Measurements from ENCODE around the gene UGDH.

UGDH gene

DNA sequence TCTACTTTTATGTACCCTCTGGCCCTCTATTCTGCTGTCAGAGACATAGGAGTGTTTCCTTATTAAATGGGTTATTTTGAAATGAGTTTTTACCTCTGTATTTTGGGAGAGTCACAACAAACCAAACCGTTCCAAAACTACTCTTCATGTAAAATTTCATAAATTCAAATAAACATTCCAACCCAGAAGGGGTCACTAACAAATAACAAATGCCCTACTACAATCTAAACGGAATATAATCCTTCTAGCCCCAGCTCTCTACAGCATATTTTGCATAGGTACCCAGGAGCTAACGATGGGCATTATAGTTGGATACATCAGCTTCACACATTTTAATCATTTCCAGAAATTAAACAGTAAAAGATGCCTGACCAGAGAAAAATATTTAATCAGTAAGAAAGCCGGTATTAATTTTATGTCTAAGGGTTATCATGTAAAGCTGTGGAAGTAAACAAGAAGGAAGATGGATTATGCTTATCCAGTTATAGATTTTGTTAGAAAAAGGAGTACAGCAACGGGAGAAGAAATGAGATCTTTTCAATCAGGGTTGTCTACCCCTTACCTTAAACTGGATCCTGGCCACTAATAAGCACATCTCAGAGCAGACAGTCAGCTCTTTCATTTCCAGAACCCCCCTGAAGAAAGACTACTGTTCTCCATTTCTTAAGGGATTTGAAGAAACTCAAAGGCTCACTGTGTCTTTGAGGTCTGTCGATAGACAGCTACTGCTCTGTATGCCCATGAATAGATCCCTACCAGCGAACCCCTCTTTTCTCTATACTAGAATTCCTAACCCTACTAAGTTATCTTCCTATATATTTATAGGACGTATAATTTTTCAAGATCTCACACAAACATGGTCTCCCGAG lies 1.2 kb downstream of the UGDH start:
- H3K23ac ChIP-seq (ENCODE audit: low read length in 2 of 2), result no peak overlapping the region
- H2BK12ac ChIP-seq (ENCODE audit: low read length in 2 of 2), result no peak overlapping the region
- peaks cover 14% of the 10 kb centered on the region for H3K4me1 ChIP-seq (ENCODE audit: control insufficient read depth, insufficient read depth, low read depth, low read length)
- WGBS, result 23% methylated on average over 8 of the region's 9 CpGs
- peak overlapping the region; percentile 98 for H3K9ac ChIP-seq (ENCODE audit: low read length)
- H2AK5ac ChIP-seq (ENCODE audit: low read length, severe bottlenecking), result no peak overlapping the region
- no peak overlapping the region for H2BK120ac ChIP-seq (ENCODE audit: low read depth, low read length)
- peak overlapping the region in 1 of 2 experiments; percentile 93 for H3K4ac ChIP-seq (ENCODE audit: low read depth in 1 of 2, low read length in 2 of 2)
- H3K27me3 ChIP-seq (ENCODE audit: control insufficient read depth in 1 of 2, insufficient read depth in 1 of 2, low read length in 2 of 2), result no peaks in the 10 kb centered on the region
- peak overlapping the region; percentile 69 to 98 for H3K18ac ChIP-seq (ENCODE audit: low read depth in 1 of 2, low read length in 2 of 2)
- no peak overlapping the region for H4K91ac ChIP-seq (ENCODE audit: low read length)
- DNase-seq, result peak; percentile 8
- H3K9me3 ChIP-seq (ENCODE audit: control insufficient read depth, low read length), result no peaks in the 10 kb centered on the region
- H2BK15ac ChIP-seq (ENCODE audit: low read depth, poor library complexity, severe bottlenecking), result no peak overlapping the region
- no peak overlapping the region for H2AFZ ChIP-seq (ENCODE audit: low read depth, low read length)
- no peak overlapping the region for H3K14ac ChIP-seq (ENCODE audit: low read length in 2 of 2)
- H3K4me2 ChIP-seq (ENCODE audit: low read length, poor library complexity, severe bottlenecking), result peak overlapping the region; percentile 66
- peak overlapping the region; percentile 94 to 98 for H3K4me3 ChIP-seq (ENCODE audit: insufficient read depth in 1 of 2, low read depth in 1 of 2, low read length in 2 of 2)
- H2BK5ac ChIP-seq (ENCODE audit: low read depth, low read length, poor library complexity, severe bottlenecking), result no peak overlapping the region
- peaks cover 8% of the 10 kb centered on the region for H3K79me1 ChIP-seq (replicated peaks; ENCODE audit: low read length, poor library complexity, severe bottlenecking)
- H4K8ac ChIP-seq (ENCODE audit: low read length), result no peak overlapping the region
- peak overlapping the region; percentile 93 for H3K27ac ChIP-seq (ENCODE audit: low read length, poor library complexity, severe bottlenecking)
- peaks cover 4 to 6% of the 10 kb centered on the region in 2 experiments for H3K36me3 ChIP-seq (ENCODE audit: control insufficient read depth in 1 of 2, insufficient read depth in 2 of 2, low read depth in 1 of 2, low read length in 2 of 2)

DNA sequence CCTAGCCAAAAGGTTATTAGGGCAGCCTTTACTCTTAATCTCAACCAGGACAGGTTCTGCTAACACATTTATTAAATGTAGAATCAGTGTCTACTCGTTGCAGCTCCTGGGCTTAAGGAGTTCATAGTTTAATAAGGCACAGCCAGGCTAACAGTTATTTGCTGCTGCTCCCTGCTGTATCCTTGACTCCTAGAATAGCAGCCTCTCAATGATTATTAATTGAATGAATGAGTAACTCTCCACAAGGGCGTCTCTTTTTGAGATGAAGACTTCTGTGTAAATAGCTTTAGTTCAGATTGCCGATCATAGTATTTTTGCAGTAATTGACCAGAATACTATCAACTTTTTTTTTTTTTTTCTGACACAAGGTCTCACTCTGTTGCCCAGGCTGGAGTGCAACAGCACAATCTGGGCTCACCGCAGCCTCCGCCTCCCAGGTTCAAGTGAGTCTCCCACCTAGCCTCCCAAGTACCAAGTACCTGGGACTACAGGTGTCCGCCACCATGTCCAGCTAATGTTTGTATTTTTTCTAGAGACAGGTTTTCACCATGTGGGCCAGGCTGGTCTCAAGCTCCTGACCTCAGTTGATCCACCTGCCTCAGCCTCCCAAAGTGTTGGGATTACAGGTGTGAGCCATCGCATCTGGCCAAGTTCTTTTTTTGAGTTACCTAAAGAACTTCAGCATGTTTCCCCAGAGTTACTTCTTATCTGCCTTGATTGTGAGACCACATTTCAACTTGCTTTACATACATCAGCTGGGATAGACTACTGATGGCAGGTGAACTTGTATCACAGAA lies 2.9 kb downstream of the UGDH start:
- Histone ChIP-seq H2AK5ac (ENCODE audit: low read length, severe bottlenecking) (no peak overlapping the region), H3K4me2 (ENCODE audit: low read length, poor library complexity, severe bottlenecking) (peak overlapping the region; percentile 47), H3K18ac (ENCODE audit: low read depth in 1 of 2, low read length in 2 of 2) (no peak overlapping the region), H3K79me1 (replicated peaks; ENCODE audit: low read length, poor library complexity, severe bottlenecking) (peaks cover 2% of the 10 kb centered on the region), H4K91ac (ENCODE audit: low read length) (no peak overlapping the region), H3K9ac (ENCODE audit: low read length) (peak overlapping the region; percentile 87), H3K27me3 (ENCODE audit: control insufficient read depth in 1 of 2, insufficient read depth in 1 of 2, low read length in 2 of 2) (no peaks in the 10 kb centered on the region), H3K27ac (ENCODE audit: low read length, poor library complexity, severe bottlenecking) (no peak overlapping the region), H3K14ac (ENCODE audit: low read length in 2 of 2) (no peak overlapping the region), H2BK15ac (ENCODE audit: low read depth, poor library complexity, severe bottlenecking) (no peak overlapping the region), H2BK5ac (ENCODE audit: low read depth, low read length, poor library complexity, severe bottlenecking) (no peak overlapping the region), H2BK12ac (ENCODE audit: low read length in 2 of 2) (no peak overlapping the region), H2AFZ (ENCODE audit: low read depth, low read length) (no peak overlapping the region), H4K8ac (ENCODE audit: low read length) (no peak overlapping the region), H3K4me1 (ENCODE audit: control insufficient read depth, insufficient read depth, low read depth, low read length) (peaks cover 14% of the 10 kb centered on the region), H3K9me3 (ENCODE audit: control insufficient read depth, low read length) (no peaks in the 10 kb centered on the region), H3K36me3 (ENCODE audit: control insufficient read depth in 1 of 2, insufficient read depth in 2 of 2, low read depth in 1 of 2, low read length in 2 of 2) (peaks cover 5 to 15% of the 10 kb centered on the region in 2 experiments), H3K23ac (ENCODE audit: low read length in 2 of 2) (no peak overlapping the region), H3K4me3 (ENCODE audit: insufficient read depth in 1 of 2, low read depth in 1 of 2, low read length in 2 of 2) (peak overlapping the region in 1 of 2 experiments; percentile 98), H3K4ac (ENCODE audit: low read depth in 1 of 2, low read length in 2 of 2) (no peak overlapping the region), H2BK120ac (ENCODE audit: low read depth, low read length) (no peak overlapping the region)
- 94% methylated on average over 6 of the region's 7 CpGs for WGBS
- DNase-seq, result no peak

- Histone ChIP-seq H3K79me1 (replicated peaks; ENCODE audit: low read length, poor library complexity, severe bottlenecking) (no peaks in the 10 kb centered on the region), H3K4me2 (ENCODE audit: low read length, poor library complexity, severe bottlenecking) (no peak overlapping the region), H3K4ac (ENCODE audit: low read depth in 1 of 2, low read length in 2 of 2) (no peak overlapping the region), H3K9ac (ENCODE audit: low read length) (peak overlapping the region; percentile 87), H3K4me1 (ENCODE audit: control insufficient read depth, insufficient read depth, low read depth, low read length) (peaks cover 9% of the 10 kb centered on the region), H3K9me3 (ENCODE audit: control insufficient read depth, low read length) (no peaks in the 10 kb centered on the region), H3K18ac (ENCODE audit: low read depth in 1 of 2, low read length in 2 of 2) (no peak overlapping the region), H2BK12ac (ENCODE audit: low read length in 2 of 2) (no peak overlapping the region), H4K91ac (ENCODE audit: low read length) (no peak overlapping the region), H3K4me3 (ENCODE audit: insufficient read depth in 1 of 2, low read depth in 1 of 2, low read length in 2 of 2) (peak overlapping the region in 1 of 2 experiments; percentile 67), H2BK5ac (ENCODE audit: low read depth, low read length, poor library complexity, severe bottlenecking) (no peak overlapping the region), H3K27me3 (ENCODE audit: control insufficient read depth in 1 of 2, insufficient read depth in 1 of 2, low read length in 2 of 2) (no peaks in the 10 kb centered on the region), H3K36me3 (ENCODE audit: control insufficient read depth in 1 of 2, insufficient read depth in 2 of 2, low read depth in 1 of 2, low read length in 2 of 2) (peaks cover 14 to 36% of the 10 kb centered on the region in 2 experiments), H3K27ac (ENCODE audit: low read length, poor library complexity, severe bottlenecking) (no peak overlapping the region), H2AK5ac (ENCODE audit: low read length, severe bottlenecking) (no peak overlapping the region), H3K14ac (ENCODE audit: low read length in 2 of 2) (no peak overlapping the region), H2AFZ (ENCODE audit: low read depth, low read length) (no peak overlapping the region), H3K23ac (ENCODE audit: low read length in 2 of 2) (no peak overlapping the region), H4K8ac (ENCODE audit: low read length) (no peak overlapping the region), H2BK15ac (ENCODE audit: low read depth, poor library complexity, severe bottlenecking) (no peak overlapping the region), H2BK120ac (ENCODE audit: low read depth, low read length) (no peak overlapping the region)
- no CpG with 5 or more reads among the region's 2 CpGs for WGBS
- no peak for DNase-seq
Observed at GRCh38 chr4:39522068-39522467, 5.2 kb downstream of the UGDH start.

All from mesenchymal stem cell (in vitro differentiated cells and primary cell).